A673 (cell line): ENCODE measurements around the gene CMIP. TPM values are rescaled to one million over a fixed set of nuclear protein-coding genes. Genes with fewer than 3 reads are reported as not detected.

Experiments used
- BruUV-seq: library from RNA; stranded (reverse); fragments of 400-500 nt; replicated peaks from 2 replicates; lab custom pipeline; 2021; lab: Mats Ljungman, UMichigan
- CTCF ChIA-PET: fragments of 300-600 bp; sonication (Branson Sonifier 250); formaldehyde crosslinking; loops from one replicate; lab custom pipeline; 2022; ENCODE audit warnings: antibody characterized with exemption; lab: Charles Lee
- POLR2A ChIA-PET: fragments of 300-600 bp; sonication (Branson Sonifier 250); formaldehyde crosslinking; loops from one replicate; lab custom pipeline; 2022; ENCODE audit warnings: antibody characterized with exemption; ENCODE audit not compliant: low non-redundant PET; lab: Charles Lee
- DNase-seq: peaks from one replicate; pipeline ENCODE4 v3.0.0-alpha.2; 2015; ENCODE audit warnings: low spot score
- H3K27ac ChIP-seq: fragments of 200-600 bp; sonication (generic); 2 replicates; pipeline ENCODE4 v1.5.1; 2016; ENCODE audit warnings: mixed run types, low read depth, mild to moderate bottlenecking, mixed read lengths, antibody characterized with exemption, low read length; ENCODE audit not compliant: poor library complexity, severe bottlenecking
- H3K27me3 ChIP-seq: fragments of 200-600 bp; sonication (generic); replicated peaks from 2 replicates; pipeline ENCODE4 v1.6.1; 2017; ENCODE audit warnings: mixed run types, low read depth, mild to moderate bottlenecking, mixed read lengths, antibody characterized with exemption, low read length; ENCODE audit not compliant: insufficient read depth, poor library complexity
- H3K36me3 ChIP-seq: fragments of 200-600 bp; sonication (generic); 2 replicates; pipeline ENCODE4 v1.6.1; 2016; ENCODE audit warnings: mixed run types, mild to moderate bottlenecking, mixed read lengths, antibody characterized with exemption, low read length; ENCODE audit not compliant: insufficient read depth, poor library complexity, severe bottlenecking
- H3K4me1 ChIP-seq: fragments of 200-600 bp; sonication (generic); 2 replicates; pipeline ENCODE4 v1.6.1; 2017; ENCODE audit warnings: mixed run types, mild to moderate bottlenecking, mixed read lengths, antibody characterized with exemption, low read length; ENCODE audit not compliant: insufficient read depth, poor library complexity, severe bottlenecking
- H3K4me3 ChIP-seq: fragments of 200-600 bp; sonication (generic); 2 replicates; pipeline ENCODE4 v1.5.1; 2016; ENCODE audit warnings: low read depth, mixed run types, mild to moderate bottlenecking, mixed read lengths, low read length; ENCODE audit not compliant: poor library complexity, severe bottlenecking
- H3K9me3 ChIP-seq: fragments of 200-600 bp; sonication (generic); 2 replicates; pipeline ENCODE4 v1.6.1; 2016; ENCODE audit warnings: mixed run types, low read depth, mild to moderate bottlenecking, mixed read lengths, antibody characterized with exemption, low read length; ENCODE audit not compliant: poor library complexity, severe bottlenecking
- EZH2 ChIP-seq: fragments of 200-600 bp; sonication (generic); IDR thresholded peaks from 2 replicates; pipeline ENCODE4 v1.6.1; 2017; ENCODE audit warnings: borderline replicate concordance, low read depth, mild to moderate bottlenecking, mixed read lengths, antibody characterized with exemption, low read length; ENCODE audit not compliant: poor library complexity, severe bottlenecking
- intact Hi-C: fragments of 100-400 bp; cut with micrococcal nuclease; formaldehyde crosslinking; loops from one replicate; pipeline ENCODE4 v1.10.0; 2022; ENCODE audit not compliant: unreplicated experiment
- total RNA-seq: library from RNA; stranded (reverse); gene quantifications from 2 replicates; pipeline ENCODE4 v1.2.3, GENCODE V29; 2021
- TF ChIP-seq, protein P1 (sequence below): fragments of 300-800, 200-600 bp; sonication (generic); conservative IDR thresholded peaks from 2 replicates; pipeline ENCODE4 v1.5.1; 2017; ENCODE audit warnings: low read depth, mild to moderate bottlenecking, antibody characterized with exemption, low read length, moderate library complexity, mixed read lengths

The CMIP gene
- total RNA-seq, 1 experiment from 2014 or later: 25.5 TPM

DNA sequence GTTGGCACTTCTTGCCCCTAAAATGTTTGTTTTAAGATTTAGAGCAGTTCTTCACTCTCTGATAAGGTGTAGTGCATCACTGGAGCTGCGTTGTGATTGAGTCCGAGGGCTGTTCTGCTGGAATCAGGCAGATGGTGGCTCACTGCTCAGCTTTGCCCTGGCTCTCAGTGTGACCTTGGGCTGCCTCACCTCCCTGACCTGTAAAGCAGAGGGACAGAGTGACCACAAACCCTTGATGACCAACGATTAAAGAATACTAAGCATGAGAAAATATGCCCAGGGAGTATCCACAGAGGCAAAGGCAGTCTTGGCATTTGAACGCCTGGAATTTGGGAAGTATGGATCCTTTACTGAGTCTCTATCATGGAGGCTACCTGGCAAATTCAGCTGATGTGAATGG is 18.1 kb downstream of the CMIP start:
- no peak for DNase-seq
- H3K4me3 ChIP-seq: no peak overlapping the region
- CTCF ChIA-PET: interaction anchor here (0.6 kb wide), 1 partner anchor 38 kb away, joined by 4 read pairs; no protein-coding TSS in a partner anchor
- intact Hi-C loops: no loop called here
- POLR2A ChIA-PET: no interaction called here
- H3K9me3 ChIP-seq: no peaks in the 10 kb centered on the region
- no TSS peak for BruUV-seq
- TF ChIP-seq EZH2: no peak
- TF ChIP-seq, protein P1, sequence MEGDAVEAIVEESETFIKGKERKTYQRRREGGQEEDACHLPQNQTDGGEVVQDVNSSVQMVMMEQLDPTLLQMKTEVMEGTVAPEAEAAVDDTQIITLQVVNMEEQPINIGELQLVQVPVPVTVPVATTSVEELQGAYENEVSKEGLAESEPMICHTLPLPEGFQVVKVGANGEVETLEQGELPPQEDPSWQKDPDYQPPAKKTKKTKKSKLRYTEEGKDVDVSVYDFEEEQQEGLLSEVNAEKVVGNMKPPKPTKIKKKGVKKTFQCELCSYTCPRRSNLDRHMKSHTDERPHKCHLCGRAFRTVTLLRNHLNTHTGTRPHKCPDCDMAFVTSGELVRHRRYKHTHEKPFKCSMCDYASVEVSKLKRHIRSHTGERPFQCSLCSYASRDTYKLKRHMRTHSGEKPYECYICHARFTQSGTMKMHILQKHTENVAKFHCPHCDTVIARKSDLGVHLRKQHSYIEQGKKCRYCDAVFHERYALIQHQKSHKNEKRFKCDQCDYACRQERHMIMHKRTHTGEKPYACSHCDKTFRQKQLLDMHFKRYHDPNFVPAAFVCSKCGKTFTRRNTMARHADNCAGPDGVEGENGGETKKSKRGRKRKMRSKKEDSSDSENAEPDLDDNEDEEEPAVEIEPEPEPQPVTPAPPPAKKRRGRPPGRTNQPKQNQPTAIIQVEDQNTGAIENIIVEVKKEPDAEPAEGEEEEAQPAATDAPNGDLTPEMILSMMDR: no peak
- H3K27me3 ChIP-seq: no peaks in the 10 kb centered on the region
- H3K36me3 ChIP-seq: no peaks in the 10 kb centered on the region
- H3K27ac ChIP-seq: no peak overlapping the region
- no peaks in the 10 kb centered on the region for H3K4me1 ChIP-seq

GRCh38 chr16:81463296-81463890 is 18.8 kb downstream of the CMIP start:
- H3K27me3 ChIP-seq: no peaks in the 10 kb centered on the region
- no peak overlapping the region for H3K27ac ChIP-seq
- no peaks in the 10 kb centered on the region for H3K4me1 ChIP-seq
- no peak for DNase-seq
- no peak overlapping the region for H3K4me3 ChIP-seq
- no TSS peak for BruUV-seq
- intact Hi-C loops: no loop called here
- ChIA-PET CTCF (interaction anchor here (0.5 kb wide), 1 partner anchor 392 kb away, joined by 3 read pairs; no protein-coding TSS in a partner anchor), POLR2A (no interaction called here)
- TF ChIP-seq, protein P1: no peak
- TF ChIP-seq EZH2: no peak
- H3K9me3 ChIP-seq: no peaks in the 10 kb centered on the region
- no peaks in the 10 kb centered on the region for H3K36me3 ChIP-seq

- no peak overlapping the region for H3K27ac ChIP-seq
- H3K4me3 ChIP-seq: no peak overlapping the region
- TF ChIP-seq, protein P1: no peak
- no peak for TF ChIP-seq EZH2
- no peaks in the 10 kb centered on the region for H3K4me1 ChIP-seq
- H3K36me3 ChIP-seq: no peaks in the 10 kb centered on the region
- DNase-seq: no peak
- intact Hi-C loops: no loop called here
- BruUV-seq: no TSS peak
- CTCF ChIA-PET: no interaction called here
- H3K27me3 ChIP-seq: no peaks in the 10 kb centered on the region
- POLR2A ChIA-PET: no interaction called here
- no peaks in the 10 kb centered on the region for H3K9me3 ChIP-seq
Observed at GRCh38 chr16:81464279-81464678, 19.7 kb downstream of the CMIP start.
